ENCODE measurements around the gene LRBA. TPM values are rescaled to one million over a fixed set of nuclear protein-coding genes. Genes with fewer than 3 reads are reported as not detected.

Gene LRBA
- total RNA-seq, 3 donors from 2014 or later (not counting 1 experiment from before 2014, with no cell fraction given) = 72.1 to 87.6 (median 83.1) TPM

- peaks cover 0 to 5% of the 10 kb centered on the region in 2 donors for H3K4me1 Mint-ChIP-seq
- Histone ChIP-seq H3K4me3 (ENCODE audit: low read length) (no peak overlapping the region), H3K27ac (ENCODE audit: low read length) (no peak overlapping the region), H3K36me3 (ENCODE audit: control insufficient read depth, insufficient read depth, low read length) (no peaks in the 10 kb centered on the region), H3K4me1 (ENCODE audit: control insufficient read depth, insufficient read depth, low read length) (no peaks in the 10 kb centered on the region), H3K9me3 (ENCODE audit: control insufficient read depth, insufficient read depth, low read length) (no peaks in the 10 kb centered on the region), H3K27me3 (ENCODE audit: control insufficient read depth, insufficient read depth, low read length) (no peaks in the 10 kb centered on the region)
- no peak overlapping the region for H3K4me3 Mint-ChIP-seq
- intact Hi-C loops (cut with micrococcal nuclease) = no loop called here
- DNase-seq (no peak), ATAC-seq (no peak)
- H3K27ac Mint-ChIP-seq = no peak overlapping the region
- no peak for TF ChIP-seq CTCF (IDR thresholded peaks at IDR 0.05)
- no peaks in the 10 kb centered on the region for H3K9me3 Mint-ChIP-seq
- H3K36me3 Mint-ChIP-seq = no peaks in the 10 kb centered on the region
- no CpG with 5 or more reads among the region's 1 CpG for WGBS (ENCODE audit: insufficient coverage)
- H3K27me3 Mint-ChIP-seq (ENCODE audit: low read depth in 2 of 2) = no peaks in the 10 kb centered on the region
Measured at GRCh38 chr4:150779707-150780106, 235.4 kb downstream of the LRBA start.

DNA sequence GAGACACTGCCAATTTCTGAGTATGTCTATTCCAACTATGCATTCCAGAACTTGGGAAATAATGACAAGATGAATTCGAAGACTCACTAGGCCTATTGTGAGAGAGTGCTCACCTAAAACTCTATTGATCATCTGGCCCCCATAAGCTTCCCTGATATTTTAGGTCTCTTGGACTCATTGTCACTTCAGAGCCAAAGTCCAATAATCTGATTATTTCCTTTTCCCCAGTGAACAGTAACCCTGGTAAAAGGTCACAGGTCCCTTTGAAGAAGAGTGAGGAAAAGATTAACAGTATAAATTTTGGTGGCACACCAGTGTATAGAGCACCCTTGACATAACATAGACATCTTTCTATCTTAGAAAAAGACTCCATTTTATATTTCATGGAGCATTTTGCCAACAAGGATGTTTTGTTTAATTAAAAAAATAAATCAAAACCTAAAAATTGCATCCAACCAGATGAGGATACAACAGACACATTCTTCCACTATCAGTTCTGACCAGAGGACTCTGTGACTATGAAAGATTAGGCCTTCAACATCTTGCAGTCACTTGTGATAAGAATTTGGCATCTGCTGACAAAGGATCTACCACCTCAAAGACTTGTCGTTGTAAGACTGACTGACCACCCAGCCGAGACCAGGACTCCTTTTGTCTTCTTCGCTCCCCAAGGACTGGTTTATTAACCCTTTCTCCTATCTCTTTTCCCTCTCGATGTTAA lies 241.2 kb downstream of the LRBA start:
- H3K36me3 ChIP-seq (ENCODE audit: control insufficient read depth, insufficient read depth, low read length) = peaks cover 3% of the 10 kb centered on the region
- no peak overlapping the region for H3K4me3 ChIP-seq (ENCODE audit: low read length)
- no peaks in the 10 kb centered on the region for H3K4me1 ChIP-seq (ENCODE audit: control insufficient read depth, insufficient read depth, low read length)
- no peak for DNase-seq
- WGBS (ENCODE audit: insufficient coverage) = 96% methylated on average over 4 of the region's 5 CpGs
- intact Hi-C loops (cut with micrococcal nuclease) = no loop called here
- Mint-ChIP-seq H3K36me3 (no peaks in the 10 kb centered on the region), H3K4me1 (peaks cover 13 to 21% of the 10 kb centered on the region in 2 donors), H3K27me3 (ENCODE audit: low read depth in 2 of 2) (no peaks in the 10 kb centered on the region), H3K4me3 (no peak overlapping the region), H3K9me3 (no peaks in the 10 kb centered on the region), H3K27ac (no peak overlapping the region)
- no peak for ATAC-seq
- H3K9me3 ChIP-seq (ENCODE audit: control insufficient read depth, insufficient read depth, low read length) = no peaks in the 10 kb centered on the region
- H3K27ac ChIP-seq (ENCODE audit: low read length) = no peak overlapping the region
- no peaks in the 10 kb centered on the region for H3K27me3 ChIP-seq (ENCODE audit: control insufficient read depth, insufficient read depth, low read length)
- TF ChIP-seq CTCF (IDR thresholded peaks at IDR 0.05) = no peak

- TF ChIP-seq CTCF (IDR thresholded peaks at IDR 0.05) = no peak
- peaks cover 13 to 22% of the 10 kb centered on the region in 2 donors for H3K4me1 Mint-ChIP-seq
- no peak overlapping the region for H3K27ac Mint-ChIP-seq
Measured at GRCh38 chr4:150773032-150773431, 242.1 kb downstream of the LRBA start.

DNA sequence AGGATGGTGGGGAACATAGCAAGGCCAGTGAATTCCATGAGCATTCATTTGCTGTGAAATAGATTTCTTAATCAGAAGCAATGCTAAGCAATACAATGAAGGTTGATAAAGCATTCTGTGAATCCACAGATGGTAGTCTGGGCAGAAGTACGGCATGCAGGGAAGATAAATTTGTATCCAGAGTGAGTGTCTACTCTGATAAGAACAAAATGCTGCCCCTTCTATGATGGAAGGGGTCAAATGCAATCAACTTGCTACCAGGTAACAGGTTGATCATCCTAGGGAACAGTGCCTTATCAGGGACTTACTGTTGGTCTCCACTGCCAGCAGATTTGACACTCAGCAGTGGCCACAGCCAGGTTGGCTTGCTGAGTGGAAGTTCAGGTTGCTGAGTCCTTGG lies 243.7 kb downstream of the LRBA start:
- H3K27me3 ChIP-seq (ENCODE audit: control insufficient read depth, insufficient read depth, low read length) = no peaks in the 10 kb centered on the region
- no peaks in the 10 kb centered on the region for H3K4me1 ChIP-seq (ENCODE audit: control insufficient read depth, insufficient read depth, low read length)
- ATAC-seq (no peak), DNase-seq (no peak)
- no peak overlapping the region for H3K4me3 ChIP-seq (ENCODE audit: low read length)
- H3K27ac ChIP-seq (ENCODE audit: low read length) = no peak overlapping the region
- TF ChIP-seq CTCF (IDR thresholded peaks at IDR 0.05) = no peak
- Mint-ChIP-seq H3K4me1 (peaks cover 13 to 27% of the 10 kb centered on the region in 2 donors), H3K27me3 (ENCODE audit: low read depth in 2 of 2) (no peaks in the 10 kb centered on the region), H3K27ac (no peak overlapping the region), H3K9me3 (no peaks in the 10 kb centered on the region), H3K36me3 (no peaks in the 10 kb centered on the region), H3K4me3 (no peak overlapping the region)
- H3K36me3 ChIP-seq (ENCODE audit: control insufficient read depth, insufficient read depth, low read length) = peaks cover 3% of the 10 kb centered on the region
- intact Hi-C loops (cut with micrococcal nuclease) = no loop called here
- H3K9me3 ChIP-seq (ENCODE audit: control insufficient read depth, insufficient read depth, low read length) = no peaks in the 10 kb centered on the region
- 97% methylated on average over 1 of the region's 1 CpG for WGBS (ENCODE audit: insufficient coverage)

More at GRCh38 chr4:150773032-150773431, 242.1 kb downstream of the LRBA start:
- H3K36me3 ChIP-seq (ENCODE audit: control insufficient read depth, insufficient read depth, low read length) = peaks cover 3% of the 10 kb centered on the region
- WGBS (ENCODE audit: insufficient coverage) = 94% methylated on average over 4 of the region's 4 CpGs
- Mint-ChIP-seq H3K4me3 (no peak overlapping the region), H3K27me3 (ENCODE audit: low read depth in 2 of 2) (no peaks in the 10 kb centered on the region), H3K36me3 (no peaks in the 10 kb centered on the region), H3K9me3 (no peaks in the 10 kb centered on the region)
- no peaks in the 10 kb centered on the region for H3K27me3 ChIP-seq (ENCODE audit: control insufficient read depth, insufficient read depth, low read length)
- ATAC-seq = no peak
- no peak for DNase-seq
- H3K4me3 ChIP-seq (ENCODE audit: low read length) = no peak overlapping the region
- no peaks in the 10 kb centered on the region for H3K9me3 ChIP-seq (ENCODE audit: control insufficient read depth, insufficient read depth, low read length)
- no peak overlapping the region for H3K27ac ChIP-seq (ENCODE audit: low read length)
- no peaks in the 10 kb centered on the region for H3K4me1 ChIP-seq (ENCODE audit: control insufficient read depth, insufficient read depth, low read length)
- intact Hi-C loops (cut with micrococcal nuclease) = no loop called here

Data from natural killer cell (primary cell).